Measurements from ENCODE around the gene RGL4. TPM values are rescaled to one million over a fixed set of nuclear protein-coding genes. Genes with fewer than 3 reads are reported as not detected.

RGL4 gene
- total and polyA plus RNA-seq, 2 of the 8 experiments (the other 6 are each of a cell fraction or from before 2014, with no cell fraction given): not detected

GRCh38 chr22:23688121-23688520 is 2.7 kb upstream of the RGL4 start:
- peaks cover 6 to 10% of the 10 kb centered on the region in 2 experiments for H4K20me1 ChIP-seq (replicated peaks in 1 of 2; ENCODE audit: control insufficient read depth in 1 of 2, insufficient read depth in 2 of 2, low read length in 2 of 2)
- no peak overlapping the region for H2BK5ac ChIP-seq (ENCODE audit: low read depth, low read length)
- FAIRE-seq (no peak), DNase-seq (ENCODE audit: low read depth in 1 of 2, low spot score in 2 of 2) (no peak)
- H3K36me3 ChIP-seq (ENCODE audit: control insufficient read depth in 2 of 4, insufficient read depth in 4 of 4, low read length in 3 of 4): peaks cover 0 to 7% (median 2%) of the 10 kb centered on the region in 4 experiments; a peak in 4 of 8 replicates
- H3K23me2 ChIP-seq (ENCODE audit: low read depth, low read length): no peaks in the 10 kb centered on the region
- no peak overlapping the region for H2AFZ ChIP-seq (ENCODE audit: low read length)
- no peak overlapping the region for H3K4ac ChIP-seq (replicated peaks; ENCODE audit: insufficient read length, low read depth, low read length)
- H3K4me3 ChIP-seq (ENCODE audit: extremely low read depth in 1 of 4, insufficient read depth in 2 of 4, low read depth in 3 of 4, low read length in 4 of 4): no peak overlapping the region
- no peak overlapping the region for H3K18ac ChIP-seq (ENCODE audit: extremely low read depth, low read length)
- CTCF ChIA-PET (ENCODE audit: partially characterized antibody): interaction anchor here (1.5 kb wide), 1 partner anchor 24 kb away, joined by 6 read pairs; no protein-coding TSS in a partner anchor
- 96% methylated on average over 6 of the region's 10 CpGs; no CpG with 5 or more reads in 1 of the 2 experiments for WGBS, 2 experiments (ENCODE audit: extremely low coverage in 1 of 2, insufficient coverage in 1 of 2, insufficient read length in 1 of 2, insufficient replicate concordance in 2 of 2, low coverage in 1 of 2, low lambda C conversion rate in 2 of 2, missing lambda C conversion rate in 1 of 2)
- H3K79me2 ChIP-seq (ENCODE audit: control insufficient read depth in 1 of 2, insufficient read depth in 2 of 2, low read length in 2 of 2): no peaks in the 10 kb centered on the region
- no peak overlapping the region for H3K14ac ChIP-seq (ENCODE audit: insufficient read length)
- H2BK120ac ChIP-seq (replicated peaks; ENCODE audit: low read depth, low read length): no peak overlapping the region
- H3K27ac ChIP-seq (ENCODE audit: low read depth, low read length): no peak overlapping the region
- no peak overlapping the region for H3K56ac ChIP-seq (replicated peaks; ENCODE audit: insufficient read length, low read depth, low read length)
- H3K9me3 ChIP-seq (ENCODE audit: insufficient read depth in 2 of 2, low read depth in 1 of 2, low read length in 1 of 2): no peaks in the 10 kb centered on the region
- no peak for TF ChIP-seq KDM4A (IDR thresholded peaks at IDR 0.05; ENCODE audit: low read depth, low read length, severe bottlenecking)
- TF ChIP-seq TAF7 (optimal IDR thresholded peaks at IDR 0.05; ENCODE audit: borderline replicate concordance, low read depth, low read length): no peak
- TF ChIP-seq ATF2 (IDR thresholded peaks at IDR 0.05; ENCODE audit: low read length): no peak
- no peak for TF ChIP-seq BRCA1 (IDR thresholded peaks at IDR 0.05; ENCODE audit: low read depth, low read length)
- TF ChIP-seq CREB1 (IDR thresholded peaks at IDR 0.05): no peak
- no peak for TF ChIP-seq SUZ12 (IDR thresholded peaks at IDR 0.05; ENCODE audit: low read length)
- TF ChIP-seq RXRA (IDR thresholded peaks at IDR 0.05; ENCODE audit: insufficient read depth, low read depth, low read length): no peak
- TF ChIP-seq, protein P1, sequence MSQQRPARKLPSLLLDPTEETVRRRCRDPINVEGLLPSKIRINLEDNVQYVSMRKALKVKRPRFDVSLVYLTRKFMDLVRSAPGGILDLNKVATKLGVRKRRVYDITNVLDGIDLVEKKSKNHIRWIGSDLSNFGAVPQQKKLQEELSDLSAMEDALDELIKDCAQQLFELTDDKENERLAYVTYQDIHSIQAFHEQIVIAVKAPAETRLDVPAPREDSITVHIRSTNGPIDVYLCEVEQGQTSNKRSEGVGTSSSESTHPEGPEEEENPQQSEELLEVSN (IDR thresholded peaks at IDR 0.05): no peak
- TF ChIP-seq POU5F1 (IDR thresholded peaks at IDR 0.05; ENCODE audit: low read depth, low read length): no peak
- no peak for TF ChIP-seq RBBP5 (IDR thresholded peaks at IDR 0.05; ENCODE audit: borderline replicate concordance, low read depth, low read length)
- TF ChIP-seq KDM5A (IDR thresholded peaks at IDR 0.05; ENCODE audit: low read length): no peak
- no peak for TF ChIP-seq SP1 (IDR thresholded peaks at IDR 0.05; ENCODE audit: low read depth, low read length)
- no peak overlapping the region for H4K91ac ChIP-seq (replicated peaks; ENCODE audit: insufficient read length, low read length)
- no peak overlapping the region for H3K4me2 ChIP-seq (ENCODE audit: insufficient read depth in 1 of 2, low read depth in 2 of 2, low read length in 2 of 2)
- no peak overlapping the region for H2BK15ac ChIP-seq (ENCODE audit: low read length)
- no peak overlapping the region for H3K9ac ChIP-seq (replicated peaks in 1 of 4; ENCODE audit: extremely low read depth in 1 of 4, low read depth in 3 of 4, low read length in 3 of 4)
- H3K27me3 ChIP-seq (replicated peaks in 1 of 4; ENCODE audit: control insufficient read depth in 3 of 4, extremely low read depth in 1 of 4, insufficient read depth in 3 of 4, low read length in 3 of 4): no peaks in the 10 kb centered on the region
- no peaks in the 10 kb centered on the region for H3K79me1 ChIP-seq (ENCODE audit: low read depth, low read length)
- H4K5ac ChIP-seq (ENCODE audit: insufficient read length, low read depth, low read length): no peak overlapping the region
- H3K4me1 ChIP-seq (replicated peaks in 1 of 4; ENCODE audit: control insufficient read depth in 3 of 4, insufficient read depth in 4 of 4, low read length in 3 of 4): no peaks in the 10 kb centered on the region
- H3K23ac ChIP-seq (ENCODE audit: insufficient read length): no peak overlapping the region
- POLR2A ChIA-PET (ENCODE audit: partially characterized antibody): no interaction called here
- H2BK12ac ChIP-seq (ENCODE audit: low read depth, low read length): no peak overlapping the region
- no peak overlapping the region for H2AK5ac ChIP-seq (ENCODE audit: low read depth, low read length)
- no peak overlapping the region for H2BK20ac ChIP-seq (ENCODE audit: low read length)
- H4K8ac ChIP-seq (ENCODE audit: extremely low read depth, insufficient read depth, low read length): no peak overlapping the region

Data from H1 (cell line).